ENCODE measurements around the gene ARNT2.
A peak's percentile ranks its signal among the peaks of the same experiment; 100 is the strongest.

ARNT2 gene

GRCh38 chr15:80604583-80605575 lies 200.7 kb downstream of the ARNT2 start:
- Histone ChIP-seq H4K8ac (ENCODE audit: low read depth, low read length) (no peak overlapping the region), H3K79me2 (ENCODE audit: control insufficient read depth, insufficient read depth, low read length) (no peaks in the 10 kb centered on the region), H3K4me3 (ENCODE audit: low read length) (no peak overlapping the region), H3K23ac (ENCODE audit: low read length) (no peak overlapping the region), H3K18ac (ENCODE audit: low read length) (no peak overlapping the region), H3K36me3 (ENCODE audit: control insufficient read depth, insufficient read depth, low read length) (no peaks in the 10 kb centered on the region), H3K9ac (ENCODE audit: low read length) (no peak overlapping the region), H3K4ac (ENCODE audit: low read depth, low read length) (no peak overlapping the region), H2BK15ac (replicated peaks; ENCODE audit: low read depth) (no peak overlapping the region), H3K27ac (ENCODE audit: low read depth, low read length) (no peak overlapping the region), H2BK5ac (ENCODE audit: low read length) (no peak overlapping the region), H3K4me2 (ENCODE audit: low read length) (no peak overlapping the region), H4K5ac (ENCODE audit: low read length) (no peak overlapping the region), H2BK120ac (ENCODE audit: low read depth, low read length) (no peak overlapping the region), H3K4me1 (ENCODE audit: control insufficient read depth, low read depth, low read length) (peaks cover 12% of the 10 kb centered on the region), H3K56ac (ENCODE audit: low read length) (no peak overlapping the region), H2AK5ac (ENCODE audit: low read length) (no peak overlapping the region), H3K79me1 (ENCODE audit: low read length) (no peaks in the 10 kb centered on the region), H3K27me3 (ENCODE audit: insufficient read depth, low read length, poor library complexity) (no peaks in the 10 kb centered on the region)
- DNase-seq, result peak; percentile 52
- WGBS (ENCODE audit: extremely low coverage, insufficient coverage, low lambda C conversion rate), result no CpG with 5 or more reads among the region's 14 CpGs

- WGBS (ENCODE audit: extremely low coverage, insufficient coverage, low lambda C conversion rate), result no CpG with 5 or more reads among the region's 6 CpGs
Measured at GRCh38 chr15:80605591-80606150, 201.5 kb downstream of the ARNT2 start.

GRCh38 chr15:80606511-80607071 lies 202.4 kb downstream of the ARNT2 start:
- Histone ChIP-seq H4K8ac (ENCODE audit: low read depth, low read length) (no peak overlapping the region), H3K36me3 (ENCODE audit: control insufficient read depth, insufficient read depth, low read length) (no peaks in the 10 kb centered on the region), H3K4ac (ENCODE audit: low read depth, low read length) (no peak overlapping the region), H3K9ac (ENCODE audit: low read length) (no peak overlapping the region), H3K27ac (ENCODE audit: low read depth, low read length) (no peak overlapping the region), H3K27me3 (ENCODE audit: insufficient read depth, low read length, poor library complexity) (no peaks in the 10 kb centered on the region), H2BK120ac (ENCODE audit: low read depth, low read length) (no peak overlapping the region), H2BK15ac (replicated peaks; ENCODE audit: low read depth) (no peak overlapping the region), H3K4me1 (ENCODE audit: control insufficient read depth, low read depth, low read length) (peaks cover 12% of the 10 kb centered on the region), H3K23ac (ENCODE audit: low read length) (no peak overlapping the region), H3K79me2 (ENCODE audit: control insufficient read depth, insufficient read depth, low read length) (no peaks in the 10 kb centered on the region), H3K18ac (ENCODE audit: low read length) (no peak overlapping the region), H2BK5ac (ENCODE audit: low read length) (no peak overlapping the region), H3K4me3 (ENCODE audit: low read length) (no peak overlapping the region), H3K79me1 (ENCODE audit: low read length) (no peaks in the 10 kb centered on the region), H4K5ac (ENCODE audit: low read length) (no peak overlapping the region), H2AK5ac (ENCODE audit: low read length) (no peak overlapping the region), H3K4me2 (ENCODE audit: low read length) (no peak overlapping the region), H3K56ac (ENCODE audit: low read length) (no peak overlapping the region)
- no peak for DNase-seq
- WGBS (ENCODE audit: extremely low coverage, insufficient coverage, low lambda C conversion rate), result no CpG with 5 or more reads among the region's 4 CpGs

More at GRCh38 chr15:80605591-80606150, 201.5 kb downstream of the ARNT2 start:
- Histone ChIP-seq H4K5ac (ENCODE audit: low read length) (no peak overlapping the region), H4K8ac (ENCODE audit: low read depth, low read length) (no peak overlapping the region), H3K9ac (ENCODE audit: low read length) (no peak overlapping the region), H3K27ac (ENCODE audit: low read depth, low read length) (no peak overlapping the region), H2AK5ac (ENCODE audit: low read length) (no peak overlapping the region), H2BK15ac (replicated peaks; ENCODE audit: low read depth) (no peak overlapping the region), H3K79me1 (ENCODE audit: low read length) (no peaks in the 10 kb centered on the region), H3K4ac (ENCODE audit: low read depth, low read length) (no peak overlapping the region), H2BK120ac (ENCODE audit: low read depth, low read length) (no peak overlapping the region), H3K18ac (ENCODE audit: low read length) (no peak overlapping the region), H2BK5ac (ENCODE audit: low read length) (no peak overlapping the region), H3K27me3 (ENCODE audit: insufficient read depth, low read length, poor library complexity) (no peaks in the 10 kb centered on the region), H3K4me1 (ENCODE audit: control insufficient read depth, low read depth, low read length) (peaks cover 12% of the 10 kb centered on the region), H3K79me2 (ENCODE audit: control insufficient read depth, insufficient read depth, low read length) (no peaks in the 10 kb centered on the region), H3K56ac (ENCODE audit: low read length) (no peak overlapping the region), H3K4me2 (ENCODE audit: low read length) (no peak overlapping the region), H3K4me3 (ENCODE audit: low read length) (no peak overlapping the region), H3K23ac (ENCODE audit: low read length) (no peak overlapping the region), H3K36me3 (ENCODE audit: control insufficient read depth, insufficient read depth, low read length) (no peaks in the 10 kb centered on the region)
- no peak for DNase-seq

GRCh38 chr15:80607287-80607980 lies 203.3 kb downstream of the ARNT2 start:
- Histone ChIP-seq H3K4me1 (ENCODE audit: control insufficient read depth, low read depth, low read length) (peaks cover 12% of the 10 kb centered on the region), H2BK15ac (replicated peaks; ENCODE audit: low read depth) (no peak overlapping the region), H2AK5ac (ENCODE audit: low read length) (no peak overlapping the region), H4K5ac (ENCODE audit: low read length) (no peak overlapping the region), H2BK5ac (ENCODE audit: low read length) (no peak overlapping the region), H4K8ac (ENCODE audit: low read depth, low read length) (no peak overlapping the region), H3K9ac (ENCODE audit: low read length) (no peak overlapping the region), H3K56ac (ENCODE audit: low read length) (no peak overlapping the region), H3K79me2 (ENCODE audit: control insufficient read depth, insufficient read depth, low read length) (no peaks in the 10 kb centered on the region), H3K79me1 (ENCODE audit: low read length) (no peaks in the 10 kb centered on the region), H3K18ac (ENCODE audit: low read length) (no peak overlapping the region), H3K4me3 (ENCODE audit: low read length) (no peak overlapping the region), H3K4ac (ENCODE audit: low read depth, low read length) (no peak overlapping the region), H3K4me2 (ENCODE audit: low read length) (no peak overlapping the region), H3K27ac (ENCODE audit: low read depth, low read length) (no peak overlapping the region), H2BK120ac (ENCODE audit: low read depth, low read length) (no peak overlapping the region), H3K36me3 (ENCODE audit: control insufficient read depth, insufficient read depth, low read length) (no peaks in the 10 kb centered on the region), H3K27me3 (ENCODE audit: insufficient read depth, low read length, poor library complexity) (no peaks in the 10 kb centered on the region), H3K23ac (ENCODE audit: low read length) (no peak overlapping the region)
- DNase-seq, result no peak
- no CpG with 5 or more reads among the region's 4 CpGs for WGBS (ENCODE audit: extremely low coverage, insufficient coverage, low lambda C conversion rate)

- Histone ChIP-seq H3K56ac (ENCODE audit: low read length) (no peak overlapping the region), H3K27me3 (ENCODE audit: insufficient read depth, low read length, poor library complexity) (no peaks in the 10 kb centered on the region), H3K79me1 (ENCODE audit: low read length) (no peaks in the 10 kb centered on the region), H3K79me2 (ENCODE audit: control insufficient read depth, insufficient read depth, low read length) (no peaks in the 10 kb centered on the region), H3K23ac (ENCODE audit: low read length) (no peak overlapping the region), H3K36me3 (ENCODE audit: control insufficient read depth, insufficient read depth, low read length) (no peaks in the 10 kb centered on the region), H2AK5ac (ENCODE audit: low read length) (no peak overlapping the region), H2BK120ac (ENCODE audit: low read depth, low read length) (no peak overlapping the region), H3K4ac (ENCODE audit: low read depth, low read length) (no peak overlapping the region), H4K5ac (ENCODE audit: low read length) (no peak overlapping the region), H3K18ac (ENCODE audit: low read length) (no peak overlapping the region), H3K4me1 (ENCODE audit: control insufficient read depth, low read depth, low read length) (peaks cover 12% of the 10 kb centered on the region), H4K8ac (ENCODE audit: low read depth, low read length) (no peak overlapping the region), H3K9ac (ENCODE audit: low read length) (no peak overlapping the region), H2BK15ac (replicated peaks; ENCODE audit: low read depth) (no peak overlapping the region), H2BK5ac (ENCODE audit: low read length) (no peak overlapping the region), H3K4me2 (ENCODE audit: low read length) (no peak overlapping the region), H3K4me3 (ENCODE audit: low read length) (no peak overlapping the region), H3K27ac (ENCODE audit: low read depth, low read length) (no peak overlapping the region)
- DNase-seq, result no peak
- no CpG with 5 or more reads among the region's 1 CpG for WGBS (ENCODE audit: extremely low coverage, insufficient coverage, low lambda C conversion rate)
Measured at GRCh38 chr15:80608688-80609087, 204.5 kb downstream of the ARNT2 start.
